Fibroblast of lung (primary cell): Measurements from ENCODE around the gene SPSB1. TPM values are rescaled to one million over a fixed set of nuclear protein-coding genes. Genes with fewer than 3 reads are reported as not detected.

Experiments
- DNase-seq, 2 donors: peaks; one replicate each; pipeline versions ENCODE4 v3.0.0 to v3.0.0-alpha.2; 2010; ENCODE audit warnings: low read depth in 2 of 2
- H2AFZ ChIP-seq: 2 replicates; pipeline ENCODE4 v1.5.1; 2012; ENCODE audit warnings: low read length, control low read depth, inconsistent platforms
- H3K27ac ChIP-seq: 2 replicates; pipeline ENCODE4 v1.5.1; 2011; ENCODE audit warnings: low read length, control low read depth; ENCODE audit not compliant: insufficient read depth
- H3K27me3 ChIP-seq: 2 replicates; pipeline ENCODE4 v1.5.1; 2011; ENCODE audit warnings: mild to moderate bottlenecking, low read length; ENCODE audit not compliant: control insufficient read depth, insufficient read depth
- H3K36me3 ChIP-seq: 2 replicates; pipeline ENCODE4 v1.5.1; 2011; ENCODE audit warnings: low read length; ENCODE audit not compliant: control insufficient read depth, insufficient read depth
- H3K4me1 ChIP-seq: 2 replicates; pipeline ENCODE4 v1.5.1; 2011; ENCODE audit warnings: low read length; ENCODE audit not compliant: control insufficient read depth, insufficient read depth; ENCODE audit errors: extremely low read depth
- H3K4me2 ChIP-seq: 2 replicates; pipeline ENCODE4 v1.5.1; 2011; ENCODE audit warnings: low read length, control low read depth; ENCODE audit not compliant: insufficient read depth; ENCODE audit errors: extremely low read depth
- H3K4me3 ChIP-seq, 4 experiments: fragments of 200-600 bp in 1 of 4; sonication (generic) in 1 of 4; replicated peaks in 1 of 4; 2 replicates each; pipeline ENCODE4 v1.5.1; 2011 to 2016; ENCODE audit warnings: low read length in 4 of 4, low read depth in 3 of 4, mild to moderate bottlenecking in 3 of 4, control low read depth in 2 of 4, inconsistent platforms in 1 of 4, mixed read lengths in 1 of 4; ENCODE audit not compliant: insufficient read depth in 1 of 4; ENCODE audit errors: control extremely low read depth in 1 of 4
- H3K79me2 ChIP-seq: 2 replicates; pipeline ENCODE4 v1.5.1; 2012; ENCODE audit warnings: mild to moderate bottlenecking, low read length, inconsistent platforms; ENCODE audit not compliant: control insufficient read depth, insufficient read depth
- H3K9ac ChIP-seq: 2 replicates; pipeline ENCODE4 v1.5.1; 2011; ENCODE audit warnings: mild to moderate bottlenecking, low read length, control low read depth; ENCODE audit not compliant: insufficient read depth
- H3K9me3 ChIP-seq: 2 replicates; pipeline ENCODE4 v1.5.1; 2012; ENCODE audit warnings: low read depth, low read length; ENCODE audit not compliant: control insufficient read depth, insufficient read depth
- H4K20me1 ChIP-seq: 2 replicates; pipeline ENCODE4 v1.5.1; 2011; ENCODE audit warnings: low read length; ENCODE audit not compliant: control insufficient read depth, insufficient read depth; ENCODE audit errors: extremely low read depth
- EZH2 ChIP-seq: IDR thresholded peaks from 2 replicates; pipeline ENCODE4 v1.5.1; 2012; ENCODE audit warnings: low read length, control low read depth, mild to moderate bottlenecking; ENCODE audit errors: missing control alignments
- polyA plus RNA-seq, 2 donors: library from polyadenylated mRNA; depleted of rRNA in 1 of 2; stranded (reverse) in 1 of 2; unstranded in 1 of 2; fragments of >200 nt; gene quantifications; 2 replicates each; pipeline ENCODE4 v1.2.1, GENCODE V29; 2011 to 2012; ENCODE audit warnings: missing spikeins in 1 of 2
- total RNA-seq: library from RNA; depleted of rRNA; stranded (reverse); fragments of >200 nt; gene quantifications from 2 replicates; pipeline ENCODE4 v1.2.1, GENCODE V29; 2014
- TF ChIP-seq, protein P1 (sequence below), 2 donors: IDR thresholded peaks in 1 of 2; conservative IDR thresholded peaks in 1 of 2; 1 replicate in 1 of 2; 2 replicates in 1 of 2; pipeline ENCODE4 v1.5.1; 2011 to 2012; ENCODE audit warnings: low read length in 2 of 2, control low read depth in 1 of 2, inconsistent platforms in 1 of 2, low read depth in 1 of 2, mild to moderate bottlenecking in 1 of 2

The SPSB1 gene
- total and polyA plus RNA-seq, 2 donors (not counting 1 experiment from before 2014, with no cell fraction given): 14.3 to 20.6 TPM

DNA sequence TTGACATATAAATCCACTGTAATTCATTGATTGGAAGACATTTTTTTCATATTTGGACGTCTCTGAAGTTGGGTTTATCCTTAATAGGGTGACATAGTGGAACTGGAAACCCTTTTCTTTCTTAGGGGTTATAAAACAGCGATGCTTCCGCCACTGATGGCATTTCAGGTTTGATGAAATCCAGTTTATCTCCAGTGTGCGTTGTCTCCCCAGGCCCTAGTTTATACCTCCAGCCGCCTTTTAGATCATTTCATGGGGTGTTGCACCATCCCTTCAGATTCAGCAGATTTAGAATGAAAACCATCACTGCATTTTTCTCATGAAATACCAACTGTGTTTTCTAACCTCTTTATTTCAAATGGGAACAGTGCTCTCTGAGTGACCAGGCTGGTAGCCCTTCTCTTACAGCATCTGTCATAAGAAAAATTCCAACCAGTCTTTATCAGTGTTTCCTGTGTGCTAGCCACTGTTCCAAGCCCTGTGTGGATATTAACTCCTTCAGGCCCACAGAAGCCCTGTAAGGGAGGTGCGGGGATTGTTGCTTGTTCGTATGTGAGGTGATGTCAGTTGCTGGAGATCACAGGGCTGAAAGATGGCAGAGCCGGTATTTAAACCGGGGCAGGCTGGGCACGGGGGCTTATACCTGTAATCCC, 39.1 kb upstream of the SPSB1 start:
- Histone ChIP-seq H3K36me3 (peaks cover 2% of the 10 kb centered on the region), H3K4me2 (no peak overlapping the region), H3K4me1 (no peaks in the 10 kb centered on the region), H3K4me3 (no peak overlapping the region), H3K9ac (no peak overlapping the region), H4K20me1 (no peaks in the 10 kb centered on the region), H3K27ac (no peak overlapping the region), H3K27me3 (no peaks in the 10 kb centered on the region), H3K9me3 (no peaks in the 10 kb centered on the region), H3K79me2 (peaks cover 3% of the 10 kb centered on the region), H2AFZ (no peak overlapping the region)
- DNase-seq: peak; percentile 20 to 48
- TF ChIP-seq EZH2: no peak
- TF ChIP-seq, protein P1, sequence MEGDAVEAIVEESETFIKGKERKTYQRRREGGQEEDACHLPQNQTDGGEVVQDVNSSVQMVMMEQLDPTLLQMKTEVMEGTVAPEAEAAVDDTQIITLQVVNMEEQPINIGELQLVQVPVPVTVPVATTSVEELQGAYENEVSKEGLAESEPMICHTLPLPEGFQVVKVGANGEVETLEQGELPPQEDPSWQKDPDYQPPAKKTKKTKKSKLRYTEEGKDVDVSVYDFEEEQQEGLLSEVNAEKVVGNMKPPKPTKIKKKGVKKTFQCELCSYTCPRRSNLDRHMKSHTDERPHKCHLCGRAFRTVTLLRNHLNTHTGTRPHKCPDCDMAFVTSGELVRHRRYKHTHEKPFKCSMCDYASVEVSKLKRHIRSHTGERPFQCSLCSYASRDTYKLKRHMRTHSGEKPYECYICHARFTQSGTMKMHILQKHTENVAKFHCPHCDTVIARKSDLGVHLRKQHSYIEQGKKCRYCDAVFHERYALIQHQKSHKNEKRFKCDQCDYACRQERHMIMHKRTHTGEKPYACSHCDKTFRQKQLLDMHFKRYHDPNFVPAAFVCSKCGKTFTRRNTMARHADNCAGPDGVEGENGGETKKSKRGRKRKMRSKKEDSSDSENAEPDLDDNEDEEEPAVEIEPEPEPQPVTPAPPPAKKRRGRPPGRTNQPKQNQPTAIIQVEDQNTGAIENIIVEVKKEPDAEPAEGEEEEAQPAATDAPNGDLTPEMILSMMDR (conservative IDR thresholded peaks at IDR 0.05 in 1 of 2, IDR thresholded peaks at IDR 0.05 in 1 of 2; ENCODE audit: low read depth in 1 of 2, low read length in 2 of 2): no peak

DNA sequence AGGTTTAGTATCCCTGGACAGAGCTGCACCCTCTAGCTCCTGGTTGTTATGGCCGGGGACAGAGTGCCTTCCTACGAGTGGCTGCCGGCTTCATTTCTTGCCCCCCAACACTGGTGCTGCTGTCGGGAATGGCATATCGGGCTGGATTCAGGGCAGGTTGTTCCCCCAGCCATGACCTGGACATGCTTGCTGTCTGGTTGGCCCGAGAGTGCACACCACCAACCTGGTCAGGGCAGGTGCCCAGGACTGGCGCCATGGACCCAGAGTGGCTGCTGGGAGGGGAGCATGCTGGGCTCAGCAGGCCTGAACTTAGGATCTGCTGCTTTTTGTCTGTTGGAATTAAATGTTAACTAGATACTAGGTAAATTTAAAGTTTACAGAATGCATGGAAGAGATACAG, 36.4 kb upstream of the SPSB1 start:
- no peak overlapping the region for H2AFZ ChIP-seq

DNA sequence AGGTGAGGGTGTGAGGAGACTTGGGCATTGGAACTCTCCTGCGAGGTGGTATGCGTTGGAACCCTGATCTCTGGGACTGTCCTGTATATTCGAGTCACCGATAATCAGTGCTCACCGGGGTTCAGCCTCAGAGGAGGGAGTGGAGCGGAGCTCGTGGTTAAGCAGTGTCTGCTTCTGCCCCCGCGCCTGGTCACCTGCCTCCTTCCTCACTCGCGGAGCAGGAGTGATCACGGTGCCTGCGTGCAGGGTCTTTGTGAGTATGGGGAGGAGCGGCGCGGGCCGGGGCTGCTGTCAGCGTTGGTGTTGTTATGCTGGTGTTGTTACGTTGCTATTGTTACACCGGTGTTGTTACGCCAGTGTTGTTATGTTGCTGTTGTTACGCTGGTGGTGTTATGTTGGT, 34.8 kb upstream of the SPSB1 start:
- Histone ChIP-seq H4K20me1 (no peaks in the 10 kb centered on the region), H3K36me3 (no peaks in the 10 kb centered on the region), H3K4me1 (no peaks in the 10 kb centered on the region), H3K27me3 (no peaks in the 10 kb centered on the region), H3K9ac (no peak overlapping the region), H3K4me2 (no peak overlapping the region), H3K27ac (no peak overlapping the region), H3K79me2 (peaks cover 17% of the 10 kb centered on the region), H2AFZ (no peak overlapping the region), H3K4me3 (no peak overlapping the region), H3K9me3 (peaks cover 4% of the 10 kb centered on the region)
- DNase-seq: no peak
- TF ChIP-seq EZH2: no peak
- TF ChIP-seq, protein P1 (conservative IDR thresholded peaks at IDR 0.05 in 1 of 2, IDR thresholded peaks at IDR 0.05 in 1 of 2; ENCODE audit: low read depth in 1 of 2, low read length in 2 of 2): no peak

More for the DNA sequence above, 36.4 kb upstream of the SPSB1 start:
- H3K4me3 ChIP-seq: no peak overlapping the region
- no peaks in the 10 kb centered on the region for H3K36me3 ChIP-seq
- H3K4me2 ChIP-seq: no peak overlapping the region
- no peak overlapping the region for H3K27ac ChIP-seq
- DNase-seq: no peak
- H3K27me3 ChIP-seq: no peaks in the 10 kb centered on the region
- no peaks in the 10 kb centered on the region for H3K4me1 ChIP-seq
- H3K9me3 ChIP-seq: peaks cover 4% of the 10 kb centered on the region
- H3K9ac ChIP-seq: no peak overlapping the region
- H4K20me1 ChIP-seq: no peaks in the 10 kb centered on the region
- H3K79me2 ChIP-seq: peaks cover 17% of the 10 kb centered on the region
- TF ChIP-seq EZH2: no peak
- TF ChIP-seq, protein P1 (conservative IDR thresholded peaks at IDR 0.05 in 1 of 2, IDR thresholded peaks at IDR 0.05 in 1 of 2; ENCODE audit: low read depth in 1 of 2, low read length in 2 of 2): no peak
